ENCODE measurements around the gene ANAPC1. TPM values are rescaled to one million over a fixed set of nuclear protein-coding genes. Genes with fewer than 3 reads are reported as not detected.

ANAPC1 gene, protein sequence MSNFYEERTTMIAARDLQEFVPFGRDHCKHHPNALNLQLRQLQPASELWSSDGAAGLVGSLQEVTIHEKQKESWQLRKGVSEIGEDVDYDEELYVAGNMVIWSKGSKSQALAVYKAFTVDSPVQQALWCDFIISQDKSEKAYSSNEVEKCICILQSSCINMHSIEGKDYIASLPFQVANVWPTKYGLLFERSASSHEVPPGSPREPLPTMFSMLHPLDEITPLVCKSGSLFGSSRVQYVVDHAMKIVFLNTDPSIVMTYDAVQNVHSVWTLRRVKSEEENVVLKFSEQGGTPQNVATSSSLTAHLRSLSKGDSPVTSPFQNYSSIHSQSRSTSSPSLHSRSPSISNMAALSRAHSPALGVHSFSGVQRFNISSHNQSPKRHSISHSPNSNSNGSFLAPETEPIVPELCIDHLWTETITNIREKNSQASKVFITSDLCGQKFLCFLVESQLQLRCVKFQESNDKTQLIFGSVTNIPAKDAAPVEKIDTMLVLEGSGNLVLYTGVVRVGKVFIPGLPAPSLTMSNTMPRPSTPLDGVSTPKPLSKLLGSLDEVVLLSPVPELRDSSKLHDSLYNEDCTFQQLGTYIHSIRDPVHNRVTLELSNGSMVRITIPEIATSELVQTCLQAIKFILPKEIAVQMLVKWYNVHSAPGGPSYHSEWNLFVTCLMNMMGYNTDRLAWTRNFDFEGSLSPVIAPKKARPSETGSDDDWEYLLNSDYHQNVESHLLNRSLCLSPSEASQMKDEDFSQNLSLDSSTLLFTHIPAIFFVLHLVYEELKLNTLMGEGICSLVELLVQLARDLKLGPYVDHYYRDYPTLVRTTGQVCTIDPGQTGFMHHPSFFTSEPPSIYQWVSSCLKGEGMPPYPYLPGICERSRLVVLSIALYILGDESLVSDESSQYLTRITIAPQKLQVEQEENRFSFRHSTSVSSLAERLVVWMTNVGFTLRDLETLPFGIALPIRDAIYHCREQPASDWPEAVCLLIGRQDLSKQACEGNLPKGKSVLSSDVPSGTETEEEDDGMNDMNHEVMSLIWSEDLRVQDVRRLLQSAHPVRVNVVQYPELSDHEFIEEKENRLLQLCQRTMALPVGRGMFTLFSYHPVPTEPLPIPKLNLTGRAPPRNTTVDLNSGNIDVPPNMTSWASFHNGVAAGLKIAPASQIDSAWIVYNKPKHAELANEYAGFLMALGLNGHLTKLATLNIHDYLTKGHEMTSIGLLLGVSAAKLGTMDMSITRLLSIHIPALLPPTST (N-terminal part only)
- 38.2 and 48.9 TPM in 2 replicates for total RNA-seq

DNA sequence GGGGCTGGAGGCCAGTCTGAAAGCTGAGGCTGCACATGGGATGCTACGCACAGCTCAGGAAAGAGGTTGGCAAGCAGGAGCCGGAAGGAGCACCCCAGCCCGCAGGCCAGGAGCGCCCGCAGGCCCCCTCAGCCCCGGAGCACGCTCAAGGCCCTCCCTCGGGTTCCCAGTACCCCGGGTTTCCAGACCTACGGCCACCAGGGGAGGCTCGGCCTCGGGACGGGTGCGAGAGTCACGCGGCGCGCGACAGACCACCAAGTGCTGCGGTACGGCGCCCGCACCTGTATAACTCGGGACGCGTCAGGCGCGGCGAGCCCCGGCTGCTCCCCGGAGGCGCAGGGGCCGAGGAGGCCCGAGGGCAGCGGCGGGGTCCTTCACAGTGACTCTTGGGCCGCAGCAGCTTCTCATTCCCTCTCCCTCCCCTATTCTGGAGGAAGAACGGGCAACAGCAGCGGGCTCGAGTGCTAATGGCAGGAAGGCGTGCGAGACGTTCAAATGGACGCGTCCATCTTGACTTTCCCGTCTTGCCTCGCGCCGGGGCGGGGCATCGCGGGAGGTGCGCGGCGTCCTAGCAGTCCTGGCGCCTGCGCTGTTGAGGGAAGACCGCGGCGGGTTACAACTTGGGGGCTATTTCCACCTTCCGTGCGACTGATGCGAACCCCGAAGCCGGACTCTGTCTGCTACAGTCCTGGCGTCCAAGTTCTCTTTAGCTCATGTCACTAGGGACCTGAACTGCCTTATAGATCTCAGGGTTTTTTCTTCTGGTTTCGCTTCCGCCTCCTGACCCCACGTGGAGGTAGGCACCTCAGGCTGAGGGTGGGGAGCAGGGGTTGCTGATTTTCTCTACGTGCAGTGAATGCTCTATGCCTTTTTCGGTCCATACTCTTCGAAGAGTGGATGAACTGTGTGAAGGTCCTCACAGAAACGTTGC lies at the start of gene ANAPC1:
ANAPC1 (minus strand) TSS at position 533 of the 931 bp plus-strand sequence. CDS start 3,368 bp downstream, outside the sequence.

DNA sequence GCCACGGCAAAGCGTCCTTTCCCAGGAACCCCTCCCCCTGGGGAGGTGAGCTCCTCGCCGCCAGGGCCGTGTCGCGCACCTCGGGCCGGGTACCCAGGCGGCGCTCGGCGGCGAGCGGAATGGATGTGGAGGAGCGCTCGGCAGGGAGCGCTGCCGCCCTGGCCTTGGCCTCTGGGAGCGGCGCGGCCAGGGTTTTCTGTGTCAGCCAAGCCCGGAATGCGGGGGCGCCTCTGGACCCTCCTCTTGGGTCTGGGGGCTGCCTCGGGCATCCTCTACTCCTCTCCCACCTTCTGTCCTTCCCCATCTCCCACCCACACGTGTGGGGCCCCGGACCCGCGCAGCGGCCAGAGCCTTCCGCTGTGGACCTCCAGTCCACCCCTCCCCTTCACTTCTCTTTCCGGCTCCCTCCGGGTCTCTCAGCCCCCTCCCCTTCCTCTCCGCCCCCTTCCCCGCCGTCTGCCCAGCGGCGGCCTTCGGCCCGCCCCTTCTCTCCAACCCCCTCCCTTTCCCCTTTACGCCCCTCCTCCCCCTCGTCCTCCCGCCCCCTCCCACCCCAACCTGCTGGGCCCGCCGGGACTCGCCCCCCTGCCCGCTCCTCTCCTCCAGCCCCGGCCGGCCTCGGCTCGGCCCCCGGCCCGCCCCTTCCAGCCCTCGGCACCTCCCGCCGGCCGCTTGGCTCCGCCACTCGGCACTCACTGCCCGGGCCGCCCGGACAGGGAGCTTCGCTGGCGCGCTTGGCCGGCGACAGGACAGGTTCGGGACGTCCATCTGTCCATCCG lies 14.1 kb upstream of the ANAPC1 start, which contains the start of gene MERTK:
MERTK (plus strand) TSS at position 684 of the 779 bp plus-strand sequence. CDS start 129 bp downstream, outside the sequence.

Other genes with a start within 250 kb of the ANAPC1 start
- 4.9 and 5.4 TPM in 2 replicates for gene MERTK, start 14.4 kb upstream of the ANAPC1 start, total RNA-seq
- gene TMEM87B, start 171.1 kb upstream of the ANAPC1 start, total RNA-seq: 17.8 and 25.9 TPM in 2 replicates